GM18517 (cell line): ENCODE measurements around the gene EYA2.

Experiments
- ATAC-seq: cut with Tn5 transposase; IDR thresholded peaks from one replicate; pipeline ENCODE4 v1.9.1; 2021; ENCODE audit warnings: mild to moderate bottlenecking, moderate library complexity; ENCODE audit not compliant: unreplicated experiment

The EYA2 gene

GRCh38 chr20:46998477-46999240, 104.0 kb downstream of the EYA2 start:
- ATAC-seq, result no peak

- no peak for ATAC-seq
These were observed 105.3 kb downstream of the EYA2 start for GRCh38 chr20:46999801-47000465.

DNA sequence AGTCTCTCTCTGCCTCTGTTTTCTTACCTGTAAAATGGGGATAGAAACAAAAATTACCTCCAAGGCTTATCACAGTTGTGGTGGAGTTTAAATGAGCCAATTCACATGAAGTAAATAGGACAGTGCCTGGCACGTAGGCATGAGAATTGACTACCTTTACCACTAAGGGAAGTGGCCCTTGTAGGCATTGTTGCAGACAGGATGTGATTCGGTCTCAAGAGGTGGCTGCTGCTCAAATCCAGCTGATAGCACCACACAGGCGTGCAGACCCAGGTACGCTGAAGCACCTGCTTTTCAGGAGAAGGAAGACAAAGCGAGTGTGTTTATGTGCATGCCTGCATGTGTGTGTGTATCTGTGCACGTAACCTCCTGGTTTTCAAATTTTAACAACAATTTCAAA, 108.6 kb downstream of the EYA2 start:
- ATAC-seq, result no peak

DNA sequence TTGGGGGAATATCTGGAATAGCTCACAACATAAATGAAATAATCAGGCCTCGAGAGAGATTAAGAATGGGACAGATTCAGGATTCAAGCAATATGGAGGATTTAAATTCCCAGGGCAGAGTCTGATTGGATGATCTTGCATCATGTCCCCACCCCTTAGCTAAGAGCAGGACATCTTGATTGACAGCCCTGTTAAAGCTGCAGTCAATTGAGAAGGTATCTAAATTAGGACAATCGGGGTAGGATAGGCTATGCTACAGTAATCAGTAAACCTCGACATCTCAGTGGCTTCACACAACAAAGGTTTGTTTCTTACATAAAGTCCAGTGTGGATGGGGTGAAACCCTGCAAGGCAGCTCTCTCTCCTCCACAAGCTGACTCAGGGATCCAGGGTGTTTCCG, 109.5 kb downstream of the EYA2 start:
- no peak for ATAC-seq

DNA sequence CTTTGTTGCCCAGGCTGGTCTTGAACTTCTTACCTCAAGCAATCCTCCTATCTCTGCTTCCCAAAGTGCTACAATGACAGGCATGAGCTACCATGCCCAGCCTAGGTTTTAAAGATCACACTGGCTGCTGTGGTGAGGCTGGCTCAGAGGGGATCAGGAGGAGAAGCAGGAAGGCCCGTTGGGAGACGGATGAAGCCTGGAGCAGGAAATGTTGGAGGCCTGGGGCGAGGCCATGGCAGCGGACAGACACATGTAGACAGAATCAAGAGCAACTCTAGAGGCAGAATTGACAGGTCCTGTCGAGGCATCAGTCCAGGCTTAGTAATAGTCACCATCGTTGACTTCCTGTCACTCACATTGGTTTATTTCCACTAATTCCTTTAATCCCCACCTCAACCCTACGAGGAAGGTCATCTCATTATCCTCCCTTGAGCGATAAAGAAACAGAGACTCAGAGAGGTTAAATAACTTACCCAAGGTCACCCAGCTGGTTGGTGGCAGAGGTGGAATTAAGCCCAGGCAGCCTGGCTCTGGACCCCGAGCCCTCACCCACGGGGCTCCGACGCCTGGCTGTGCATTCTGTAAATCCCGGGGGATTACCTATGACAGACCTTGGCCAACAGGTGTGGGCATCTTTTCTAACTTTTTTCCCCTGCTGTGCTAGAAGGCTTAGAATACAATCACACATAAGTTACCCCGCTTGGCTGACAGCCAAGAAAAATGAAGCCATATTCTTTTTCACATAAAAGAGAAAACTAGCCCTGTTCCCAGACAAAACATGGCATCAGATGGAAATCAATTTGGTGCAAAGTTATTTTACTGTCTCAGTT, 113.4 kb downstream of the EYA2 start:
- ATAC-seq, result no peak

DNA sequence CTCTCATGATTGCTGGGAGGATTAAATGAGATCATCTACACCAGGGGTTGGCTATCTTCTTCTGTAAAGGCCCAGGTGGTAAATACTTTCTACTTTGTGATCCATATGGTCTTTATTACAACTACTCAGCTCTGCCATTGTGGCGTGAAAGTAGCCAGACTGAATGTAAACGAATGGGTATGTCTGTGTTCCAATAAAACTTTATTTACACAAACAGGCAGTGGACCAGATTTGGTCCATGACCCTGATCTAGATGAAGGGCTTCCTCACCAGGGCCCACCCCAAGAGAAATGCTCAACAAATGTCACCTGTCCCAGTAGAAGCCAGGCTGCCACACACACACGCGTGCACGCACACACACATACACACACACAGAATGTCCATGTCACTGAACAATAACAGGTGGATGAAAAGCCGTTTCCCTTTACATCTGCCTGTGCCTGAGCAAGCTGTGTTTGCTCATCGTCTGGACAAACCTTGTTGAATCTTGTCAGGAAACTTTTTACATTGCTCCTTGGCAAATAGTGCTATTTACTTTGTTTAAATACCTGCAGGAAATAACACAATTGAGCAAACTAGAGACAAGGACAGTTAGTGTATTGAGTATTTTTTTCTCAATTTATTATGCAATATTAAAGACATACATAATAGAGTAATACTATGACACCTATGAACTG, 114.3 kb downstream of the EYA2 start:
- no peak for ATAC-seq

- ATAC-seq, result no peak
These were observed 115.1 kb downstream of the EYA2 start for GRCh38 chr20:47009784-47010183.

GRCh38 chr20:47011984-47012383, 117.3 kb downstream of the EYA2 start:
- no peak for ATAC-seq

DNA sequence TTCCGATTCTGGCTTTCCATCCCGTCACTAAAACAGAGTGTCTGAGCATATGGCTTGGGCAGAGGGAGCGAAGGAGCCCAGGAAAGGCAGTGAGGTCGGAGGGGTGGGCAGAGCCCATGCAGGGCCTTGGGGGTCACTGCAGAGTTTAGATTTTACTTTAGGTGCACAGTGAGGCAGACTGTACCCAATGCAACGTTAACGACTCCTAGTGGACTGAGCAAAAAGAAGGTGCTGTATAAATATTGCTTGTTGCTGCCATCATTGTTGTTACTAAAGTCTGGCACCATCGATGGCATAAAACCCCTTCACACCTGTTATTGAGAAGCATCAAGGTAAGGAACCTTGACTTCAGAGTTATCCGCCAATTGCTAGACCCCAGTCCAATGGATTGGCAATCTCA, 119.0 kb downstream of the EYA2 start:
- ATAC-seq, result no peak

DNA sequence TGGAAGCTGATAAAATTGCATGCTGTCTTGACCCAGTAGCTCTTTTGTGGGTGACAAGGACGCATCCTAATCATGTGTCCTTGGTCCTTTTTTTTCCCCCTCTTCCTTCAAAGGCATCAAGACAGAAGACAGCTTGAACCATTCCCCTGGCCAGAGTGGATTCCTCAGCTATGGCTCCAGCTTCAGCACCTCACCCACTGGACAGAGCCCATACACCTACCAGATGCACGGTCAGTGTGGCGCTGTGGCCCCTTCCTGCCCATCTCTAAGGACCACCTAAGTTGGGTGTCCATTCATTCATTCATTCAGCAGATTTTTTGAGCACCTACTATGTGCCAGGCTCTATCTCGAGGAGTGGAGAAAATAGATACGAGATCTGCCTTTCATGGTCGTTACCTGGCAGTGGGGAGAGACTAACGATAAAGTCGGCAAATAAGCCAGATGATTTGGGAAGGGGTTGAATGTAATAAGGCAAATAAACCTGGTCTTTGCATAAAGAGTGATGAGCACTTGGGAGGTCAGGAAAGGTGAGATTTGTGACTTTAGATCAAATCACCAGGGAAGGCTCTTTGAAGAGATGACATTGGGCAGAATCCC, 121.5 kb downstream of the EYA2 start:
- ATAC-seq, result no peak

DNA sequence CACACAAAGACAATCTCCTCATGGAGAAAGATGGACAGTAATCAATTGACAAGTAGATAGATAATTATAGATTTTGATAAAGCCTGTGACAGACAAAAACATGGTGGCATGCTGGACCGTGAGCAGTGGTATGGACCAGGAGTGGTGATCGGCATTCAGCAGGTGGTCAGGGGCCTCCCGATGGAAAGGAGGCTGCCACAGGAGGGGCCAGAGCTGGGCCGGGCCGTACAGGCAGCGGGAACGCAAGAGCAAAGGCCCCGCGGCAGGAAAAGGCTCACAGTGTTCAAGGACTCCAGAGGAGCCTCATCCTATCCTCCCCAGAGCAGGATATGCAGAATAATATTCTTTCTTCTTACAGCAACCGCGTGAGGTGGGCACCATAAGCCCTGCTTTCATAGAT, 123.7 kb downstream of the EYA2 start:
- ATAC-seq, result no peak

DNA sequence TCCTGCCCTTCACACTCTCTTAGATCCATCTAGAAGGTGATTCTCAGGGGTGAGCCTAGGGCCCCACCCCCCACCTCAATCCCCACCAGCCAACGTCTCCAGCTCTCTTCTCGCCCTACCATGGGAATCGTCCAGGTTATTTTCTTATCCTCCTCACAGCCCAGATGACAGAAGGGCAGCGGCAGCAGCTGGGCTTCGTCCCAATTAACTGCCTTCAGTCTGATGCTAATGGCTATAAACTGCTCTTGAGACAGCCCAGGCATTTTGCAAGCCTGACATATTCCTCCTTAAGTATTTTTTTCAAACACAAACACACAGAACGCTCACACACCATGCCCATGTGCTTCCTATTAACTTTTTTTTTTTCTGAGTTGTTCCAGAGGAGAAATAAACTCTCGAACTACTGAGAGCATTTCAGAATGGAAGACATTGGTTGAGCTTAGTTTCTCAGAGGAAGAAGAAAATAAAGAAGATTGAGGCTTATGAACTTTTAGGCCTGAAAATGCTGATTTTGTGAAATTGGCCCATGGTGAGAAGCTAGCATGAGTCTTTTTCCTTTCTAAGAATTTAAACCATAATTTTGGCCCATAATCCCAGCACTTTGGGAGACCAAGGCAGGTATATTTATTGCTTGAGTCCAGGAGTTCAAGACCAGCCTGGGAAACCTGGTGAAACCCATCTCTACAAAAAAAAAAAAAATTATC, 124.6 kb downstream of the EYA2 start:
- no peak for ATAC-seq

DNA sequence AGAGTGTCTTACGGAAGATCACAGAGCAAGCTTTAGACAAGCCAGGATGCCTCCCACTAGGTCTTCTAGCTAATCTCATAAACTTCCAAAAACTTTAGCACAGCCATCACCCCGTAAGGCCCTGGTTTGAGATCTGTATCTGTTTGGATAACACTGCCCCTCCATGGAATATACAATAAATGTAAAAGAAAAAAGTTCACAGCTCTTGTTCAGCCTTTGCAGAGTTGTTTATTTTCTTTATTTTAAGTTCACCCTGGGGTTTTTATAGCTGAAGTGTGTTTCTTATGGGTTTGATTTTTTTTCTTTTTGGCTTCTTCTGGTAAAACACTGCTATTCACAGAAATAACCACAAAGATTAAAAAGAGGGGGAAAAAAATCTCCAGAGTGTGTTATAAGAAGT, 125.6 kb downstream of the EYA2 start:
- no peak for ATAC-seq

DNA sequence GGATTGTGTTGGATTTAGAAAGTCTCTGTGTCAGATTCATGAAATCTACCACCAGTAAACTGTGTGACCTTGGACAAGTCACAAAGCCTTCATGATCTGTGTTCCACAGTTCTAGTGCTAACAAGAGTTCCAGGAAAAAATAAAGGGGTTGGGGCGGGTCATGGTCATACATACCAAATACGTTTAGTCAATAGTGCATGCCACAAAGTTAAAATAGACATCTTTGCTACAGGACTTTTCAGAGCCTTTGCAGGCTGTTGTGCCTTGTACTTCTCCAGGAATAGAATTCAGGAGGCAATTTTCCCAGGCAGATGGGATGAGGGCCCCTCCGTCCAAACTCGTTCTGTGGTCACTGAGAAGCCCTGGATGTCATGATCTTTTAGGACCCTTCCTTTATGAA, 127.2 kb downstream of the EYA2 start:
- no peak for ATAC-seq

- ATAC-seq, result no peak
These were observed 129.9 kb downstream of the EYA2 start for GRCh38 chr20:47024461-47024937.

DNA sequence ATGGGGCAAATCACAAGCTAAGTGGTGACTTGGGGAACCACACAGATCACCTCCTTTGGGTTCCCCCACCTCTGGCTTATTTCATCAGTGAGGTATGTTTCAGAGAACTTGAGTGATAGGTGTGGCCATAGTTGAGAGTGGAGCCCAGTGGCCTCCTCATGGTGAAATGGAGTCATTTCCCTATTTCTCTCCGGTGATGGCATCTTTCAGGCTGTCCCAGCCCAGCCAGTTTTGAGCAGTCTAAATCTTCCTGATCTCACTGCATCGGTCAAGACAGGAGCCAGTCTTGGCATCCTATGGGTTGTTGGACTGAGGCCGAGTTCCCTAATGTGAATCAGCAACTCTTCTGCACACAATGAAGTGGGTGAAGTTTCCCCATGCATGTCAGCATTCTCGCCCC, 132.4 kb downstream of the EYA2 start:
- no peak for ATAC-seq

DNA sequence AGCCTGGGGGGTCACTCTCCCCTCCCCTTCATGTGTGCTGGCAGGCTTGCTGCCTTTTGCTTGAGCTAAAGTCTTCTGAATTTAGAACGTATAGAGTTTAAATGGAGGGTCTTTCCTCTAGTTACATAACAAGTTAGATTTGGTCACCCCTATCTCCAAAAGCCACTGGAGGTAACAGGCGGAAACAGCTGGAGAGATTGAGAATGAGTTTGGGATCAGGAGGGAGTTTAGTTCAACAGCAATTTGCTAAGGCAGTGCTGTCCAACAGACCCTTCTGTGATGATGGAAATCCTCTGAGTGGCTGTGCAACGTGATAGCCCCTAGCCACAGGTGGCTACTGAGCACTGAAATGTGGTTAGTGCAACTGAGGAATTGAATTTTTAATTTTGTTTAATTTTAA, 132.8 kb downstream of the EYA2 start:
- ATAC-seq, result no peak

GRCh38 chr20:47028487-47028886, 133.8 kb downstream of the EYA2 start:
- ATAC-seq, result no peak

DNA sequence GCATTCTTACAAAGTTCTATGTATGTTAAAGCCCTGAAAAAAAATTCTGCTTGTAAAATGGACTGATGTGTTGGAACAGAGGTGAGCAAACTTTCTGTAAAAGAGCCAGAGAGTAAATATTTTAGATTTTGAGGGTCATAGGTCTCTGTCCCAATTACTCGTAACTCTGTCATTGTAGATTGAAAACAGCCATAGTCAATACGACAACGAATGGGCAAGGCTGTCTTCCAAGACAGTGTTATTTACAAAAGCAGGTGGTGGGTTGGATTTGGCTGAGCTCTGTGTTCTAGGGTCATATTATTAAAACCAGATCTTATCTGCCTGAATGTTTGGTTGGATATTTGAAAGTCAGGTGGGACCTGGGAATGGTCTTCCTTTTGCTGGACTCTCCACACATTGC, 135.2 kb downstream of the EYA2 start:
- ATAC-seq, result no peak

DNA sequence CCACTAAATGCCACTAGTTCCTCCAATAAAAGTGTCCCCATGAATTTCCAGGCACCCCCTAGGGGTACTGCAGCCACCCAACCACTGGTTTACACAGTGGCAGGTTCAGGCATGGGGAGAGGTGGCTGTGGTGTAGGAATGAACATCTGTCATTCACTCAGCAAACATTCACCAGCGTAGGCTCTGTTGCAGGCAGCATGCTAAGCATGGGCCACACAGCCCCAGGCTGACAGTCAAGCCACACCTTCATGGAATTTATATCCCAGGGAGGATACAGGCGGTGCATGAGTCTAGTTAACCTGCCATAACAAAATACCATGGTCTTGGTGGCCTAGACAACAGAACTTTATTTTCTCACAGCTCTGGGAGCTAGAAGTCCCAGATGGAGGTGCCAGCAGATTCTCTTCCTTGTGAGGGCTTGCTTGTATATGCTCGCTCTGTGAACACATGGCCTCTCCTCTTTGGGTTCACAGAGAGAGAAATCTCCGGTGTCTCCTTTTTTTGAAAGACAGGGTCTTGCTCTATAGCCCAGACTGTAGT, 135.7 kb downstream of the EYA2 start:
- ATAC-seq, result no peak
